ENCODE data around the gene AADACL4. TPM values are rescaled to one million over a fixed set of nuclear protein-coding genes. Genes with fewer than 3 reads are reported as not detected.
"Not testable (repeated sequence)": the region's sequence is repeated elsewhere in the genome, so short reads cannot be mapped to it uniquely, and the experiment has no call there.

The AADACL4 gene
- polyA plus RNA-seq, 1 donor = 1.8 TPM

GRCh38 chr1:12629985-12630760, 13.7 kb upstream of the AADACL4 start:
- no peak for DNase-seq

- DNase-seq = no peak
Measured at GRCh38 chr1:12630946-12631530, 12.8 kb upstream of the AADACL4 start.

- DNase-seq = no peak
Measured at GRCh38 chr1:12631571-12631970, 12.3 kb upstream of the AADACL4 start.

- no peak for DNase-seq
Measured at GRCh38 chr1:12634156-12634555, 9.7 kb upstream of the AADACL4 start.

GRCh38 chr1:12634696-12635202, 9.1 kb upstream of the AADACL4 start:
- no peak for DNase-seq

- no peak for DNase-seq
Measured at GRCh38 chr1:12636098-12636950, 7.6 kb upstream of the AADACL4 start.

- DNase-seq = no peak
Measured at GRCh38 chr1:12637693-12638092, 6.2 kb upstream of the AADACL4 start.

GRCh38 chr1:12640237-12640957, 3.5 kb upstream of the AADACL4 start:
- no peak for DNase-seq

- no peak for DNase-seq
Measured at GRCh38 chr1:12640958-12641272, 3.0 kb upstream of the AADACL4 start.

- DNase-seq = no peak
Measured at GRCh38 chr1:12643079-12643478, 806 bp upstream of the AADACL4 start.

- DNase-seq = no peak
Measured at GRCh38 chr1:12644237-12644636, 352 bp downstream of the AADACL4 start.

- no peak for DNase-seq
Measured at GRCh38 chr1:12644829-12645228, 944 bp downstream of the AADACL4 start.

- not testable (repeated sequence) for DNase-seq
Measured at GRCh38 chr1:12645401-12645800, 1.5 kb downstream of the AADACL4 start.

- no peak for DNase-seq
Measured at GRCh38 chr1:12648741-12649140, 4.9 kb downstream of the AADACL4 start.

- peak; percentile 83 for DNase-seq
Measured at GRCh38 chr1:12649971-12650421, 6.1 kb downstream of the AADACL4 start.

GRCh38 chr1:12654004-12654567, 10.2 kb downstream of the AADACL4 start:
- DNase-seq = no peak

GRCh38 chr1:12654657-12655056, 10.8 kb downstream of the AADACL4 start:
- no peak for DNase-seq

- no peak for DNase-seq
Measured at GRCh38 chr1:12656575-12656974, 12.7 kb downstream of the AADACL4 start.

- no peak for DNase-seq
Measured at GRCh38 chr1:12657060-12657884, 13.4 kb downstream of the AADACL4 start.

- DNase-seq = not testable (repeated sequence)
Measured at GRCh38 chr1:12657885-12658512, 14.1 kb downstream of the AADACL4 start.

Data from left kidney (tissue), 2 donors.